GM12891 (cell line): ENCODE results near the gene TTC13.

Experiments used
- POLR2A ChIP-seq: IDR thresholded peaks from 2 replicates; pipeline ENCODE4 v1.6.1; 2011; ENCODE audit warnings: low read depth, low read length, control low read depth
- POLR2AphosphoS5 ChIP-seq: IDR thresholded peaks from 2 replicates; pipeline ENCODE4 v1.6.1; 2011; ENCODE audit warnings: low read depth, low read length, control low read depth
- POU2F2 ChIP-seq: IDR thresholded peaks from 2 replicates; pipeline ENCODE4 v1.6.1; 2011; ENCODE audit warnings: low read depth, mild to moderate bottlenecking, control low read depth, low read length, moderate library complexity
- SPI1 ChIP-seq: IDR thresholded peaks from 2 replicates; pipeline ENCODE4 v1.6.1; 2011; ENCODE audit warnings: low read depth, low read length, control low read depth
- TAF1 ChIP-seq: IDR thresholded peaks from 2 replicates; pipeline ENCODE4 v1.6.1; 2011; ENCODE audit warnings: low read depth, low read length, control low read depth

DNA sequence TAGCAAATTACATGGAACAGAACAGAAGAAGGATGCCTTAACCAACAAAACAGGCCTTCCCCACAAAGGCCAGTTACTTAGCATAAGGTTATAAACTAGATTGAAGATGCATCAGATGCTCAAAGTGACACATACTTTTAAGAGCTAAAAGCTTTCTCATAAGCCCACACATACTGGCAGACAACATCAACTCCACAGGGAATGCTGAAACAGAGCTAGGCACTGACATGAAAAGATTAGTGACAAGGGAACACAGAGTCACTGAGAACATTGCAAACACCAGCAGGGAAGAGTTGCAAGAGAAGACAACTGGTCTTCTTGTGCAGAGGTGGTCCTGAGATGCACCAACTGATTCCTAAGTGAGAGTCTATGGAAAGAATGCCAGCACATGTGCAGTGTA is 6.9 kb downstream of the TTC13 start:
- no peak for TF ChIP-seq POU2F2
- TF ChIP-seq POLR2AphosphoS5: no peak
- TF ChIP-seq POLR2A: no peak
- TF ChIP-seq SPI1: no peak
- no peak for TF ChIP-seq TAF1
